HL-60 (cell line): ENCODE results near the gene ZBTB12.

Experiments used
- DNase-seq, 2 experiments: peaks; one replicate each; pipeline ENCODE4 v3.0.0-alpha.2; 2010 to 2020; ENCODE audit warnings: low read depth in 1 of 2, low spot score in 1 of 2
- H3K27ac ChIP-seq: fragments of 250-450 bp; sonication (Bioruptor Pico); replicated peaks from 2 replicates; pipeline ENCODE4 v1.5.1; 2020; ENCODE audit warnings: mild to moderate bottlenecking, moderate library complexity
- H3K27me3 ChIP-seq: fragments of 250-450 bp; sonication (Bioruptor Pico); 2 replicates; pipeline ENCODE4 v1.5.1; 2021; ENCODE audit warnings: mild to moderate bottlenecking, moderate library complexity; ENCODE audit not compliant: insufficient read depth, poor library complexity, severe bottlenecking
- H3K4me3 ChIP-seq: replicated peaks from 2 replicates; pipeline ENCODE4 v1.5.1; 2011; ENCODE audit warnings: mild to moderate bottlenecking, control low read depth, low read length; ENCODE audit not compliant: insufficient read depth
- CTCF ChIP-seq: IDR thresholded peaks from one replicate; pipeline ENCODE4 v1.5.1; 2011; ENCODE audit warnings: low read length, control low read depth, inconsistent platforms; ENCODE audit not compliant: insufficient read depth
- GABPA ChIP-seq: IDR thresholded peaks from 2 replicates; pipeline ENCODE4 v1.6.1; 2012; ENCODE audit warnings: low read depth
- POLR2AphosphoS5 ChIP-seq: IDR thresholded peaks from 2 replicates; pipeline ENCODE4 v1.6.1; 2012; ENCODE audit warnings: low read depth
- REST ChIP-seq: IDR thresholded peaks from 2 replicates; pipeline ENCODE4 v1.6.1; 2012; ENCODE audit warnings: low read depth; ENCODE audit not compliant: insufficient replicate concordance
- SPI1 ChIP-seq: IDR thresholded peaks from 2 replicates; pipeline ENCODE4 v1.6.1; 2012; ENCODE audit warnings: low read depth, mild to moderate bottlenecking, borderline replicate concordance

ZBTB12 gene

GRCh38 chr6:31919624-31920303, 17.9 kb upstream of the ZBTB12 start:
- H3K27me3 ChIP-seq, result no peaks in the 10 kb centered on the region
- no peak overlapping the region for H3K4me3 ChIP-seq
- no peak for DNase-seq
- H3K27ac ChIP-seq, result no peak overlapping the region
- TF ChIP-seq CTCF, result no peak
- TF ChIP-seq SPI1, result no peak
- no peak for TF ChIP-seq GABPA
- no peak for TF ChIP-seq REST
- TF ChIP-seq POLR2AphosphoS5, result no peak

GRCh38 chr6:31918069-31918720, 16.3 kb upstream of the ZBTB12 start:
- DNase-seq, result no peak
- TF ChIP-seq GABPA, result no peak
- TF ChIP-seq POLR2AphosphoS5, result no peak
- TF ChIP-seq SPI1, result no peak
- no peak for TF ChIP-seq CTCF
- TF ChIP-seq REST, result no peak
- no peak overlapping the region for H3K4me3 ChIP-seq
- H3K27ac ChIP-seq, result no peak overlapping the region
- H3K27me3 ChIP-seq, result no peaks in the 10 kb centered on the region

GRCh38 chr6:31915756-31916155, 13.9 kb upstream of the ZBTB12 start:
- Histone ChIP-seq H3K27me3 (no peaks in the 10 kb centered on the region), H3K4me3 (no peak overlapping the region), H3K27ac (no peak overlapping the region)
- TF ChIP-seq REST (no peak), SPI1 (no peak), POLR2AphosphoS5 (no peak), GABPA (no peak), CTCF (no peak)
- no peak for DNase-seq
